Measurements from ENCODE around the gene ARHGAP26. TPM values are rescaled to one million over a fixed set of nuclear protein-coding genes. Genes with fewer than 3 reads are reported as not detected.

Gene ARHGAP26
- polyA plus RNA-seq, 3 donors, result 26.5 to 56.8 (median 28.7) TPM

DNA sequence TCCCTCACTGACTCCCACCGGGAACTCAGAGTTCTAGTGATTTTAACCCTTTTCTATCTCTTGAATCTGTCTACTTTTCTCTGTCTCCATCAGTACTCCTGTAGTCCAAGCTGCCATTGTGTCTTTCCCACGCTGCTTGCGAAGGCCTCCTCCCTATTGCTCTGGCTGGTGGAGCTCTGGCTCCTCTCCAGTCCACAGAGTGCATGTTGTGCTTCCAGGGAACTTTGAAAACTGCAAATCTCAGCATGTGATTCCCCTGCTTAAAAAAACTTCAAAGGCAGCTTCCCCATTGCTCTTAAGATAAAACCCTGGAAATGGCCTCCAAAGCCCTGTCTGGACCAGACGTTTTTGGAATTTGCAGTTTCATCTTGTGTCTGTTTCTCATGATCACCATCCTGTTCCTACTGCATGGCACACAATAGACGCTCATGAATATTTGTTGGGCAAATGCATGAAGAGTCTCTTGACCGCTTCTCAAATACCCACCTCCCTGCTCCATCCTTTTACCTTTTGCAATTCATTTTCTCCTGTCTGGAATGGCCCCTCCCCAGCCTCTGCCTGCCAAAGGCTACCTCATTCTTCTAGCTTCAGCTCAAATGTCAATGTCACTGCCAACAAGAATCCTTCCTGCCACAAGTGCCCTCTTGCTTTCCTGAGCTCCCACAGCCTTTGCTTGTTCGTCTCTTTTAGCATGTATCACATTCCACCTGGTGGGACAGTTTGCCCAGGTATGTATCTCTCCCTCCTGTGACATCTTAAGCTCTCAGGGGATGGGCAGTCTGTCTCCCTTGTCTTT, 293.2 kb downstream of the ARHGAP26 start:
- DNase-seq, result no peak
- Mint-ChIP-seq H3K27ac (peak overlapping the region; percentile 66 to 94 (median 91)), H3K36me3 (peaks cover 76 to 83% of the 10 kb centered on the region in 2 donors), H3K4me3 (no peak overlapping the region), H3K4me1 (peaks cover 63% of the 10 kb centered on the region), H3K9me3 (no peaks in the 10 kb centered on the region), H3K27me3 (ENCODE audit: low read depth in 3 of 3) (peaks cover 0 to 2% (median 1%) of the 10 kb centered on the region in 3 donors)
- intact Hi-C loops (cut with micrococcal nuclease), result no loop called here
- peaks cover 46 to 79% of the 10 kb centered on the region in 2 donors for H3K36me3 ChIP-seq (replicated peaks in 1 of 2; ENCODE audit: control insufficient read depth in 1 of 2, insufficient read depth in 2 of 2, low read length in 2 of 2)
- TF ChIP-seq, protein P1, sequence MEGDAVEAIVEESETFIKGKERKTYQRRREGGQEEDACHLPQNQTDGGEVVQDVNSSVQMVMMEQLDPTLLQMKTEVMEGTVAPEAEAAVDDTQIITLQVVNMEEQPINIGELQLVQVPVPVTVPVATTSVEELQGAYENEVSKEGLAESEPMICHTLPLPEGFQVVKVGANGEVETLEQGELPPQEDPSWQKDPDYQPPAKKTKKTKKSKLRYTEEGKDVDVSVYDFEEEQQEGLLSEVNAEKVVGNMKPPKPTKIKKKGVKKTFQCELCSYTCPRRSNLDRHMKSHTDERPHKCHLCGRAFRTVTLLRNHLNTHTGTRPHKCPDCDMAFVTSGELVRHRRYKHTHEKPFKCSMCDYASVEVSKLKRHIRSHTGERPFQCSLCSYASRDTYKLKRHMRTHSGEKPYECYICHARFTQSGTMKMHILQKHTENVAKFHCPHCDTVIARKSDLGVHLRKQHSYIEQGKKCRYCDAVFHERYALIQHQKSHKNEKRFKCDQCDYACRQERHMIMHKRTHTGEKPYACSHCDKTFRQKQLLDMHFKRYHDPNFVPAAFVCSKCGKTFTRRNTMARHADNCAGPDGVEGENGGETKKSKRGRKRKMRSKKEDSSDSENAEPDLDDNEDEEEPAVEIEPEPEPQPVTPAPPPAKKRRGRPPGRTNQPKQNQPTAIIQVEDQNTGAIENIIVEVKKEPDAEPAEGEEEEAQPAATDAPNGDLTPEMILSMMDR (IDR thresholded peaks at IDR 0.05), result no peak
- no peaks in the 10 kb centered on the region for H3K9me3 ChIP-seq (replicated peaks in 1 of 2; ENCODE audit: control insufficient read depth in 1 of 2, insufficient read depth in 1 of 2, low read length in 2 of 2)
- no peak overlapping the region for H3K4me3 ChIP-seq (replicated peaks in 1 of 3; ENCODE audit: low read depth in 2 of 3, low read length in 3 of 3)
- H3K4me1 ChIP-seq (ENCODE audit: control insufficient read depth in 1 of 2, insufficient read depth in 2 of 2, low read length in 2 of 2), result peaks cover 47 to 49% of the 10 kb centered on the region in 2 donors
- H3K79me2 ChIP-seq (ENCODE audit: insufficient read depth, low read length), result peaks cover 3% of the 10 kb centered on the region
- no peak overlapping the region for H3K9ac ChIP-seq (ENCODE audit: insufficient read depth, low read length, poor library complexity, severe bottlenecking)
- H2AFZ ChIP-seq (ENCODE audit: insufficient read depth, low read depth, low read length, poor library complexity, severe bottlenecking), result no peak overlapping the region
- peaks cover 62% of the 10 kb centered on the region for H4K20me1 ChIP-seq (ENCODE audit: insufficient read depth, low read length)
- no peak overlapping the region for H3K4me2 ChIP-seq (replicated peaks; ENCODE audit: extremely low read depth, low read length, poor library complexity, severe bottlenecking)
- H3K27me3 ChIP-seq (ENCODE audit: control insufficient read depth in 2 of 2, insufficient read depth in 2 of 2, low read length in 2 of 2), result no peaks in the 10 kb centered on the region
- peak overlapping the region; percentile 46 to 86 for H3K27ac ChIP-seq (ENCODE audit: low read depth in 1 of 2, low read length in 2 of 2)
- 90% methylated on average over 6 of the region's 7 CpGs for WGBS (ENCODE audit: insufficient coverage)

DNA sequence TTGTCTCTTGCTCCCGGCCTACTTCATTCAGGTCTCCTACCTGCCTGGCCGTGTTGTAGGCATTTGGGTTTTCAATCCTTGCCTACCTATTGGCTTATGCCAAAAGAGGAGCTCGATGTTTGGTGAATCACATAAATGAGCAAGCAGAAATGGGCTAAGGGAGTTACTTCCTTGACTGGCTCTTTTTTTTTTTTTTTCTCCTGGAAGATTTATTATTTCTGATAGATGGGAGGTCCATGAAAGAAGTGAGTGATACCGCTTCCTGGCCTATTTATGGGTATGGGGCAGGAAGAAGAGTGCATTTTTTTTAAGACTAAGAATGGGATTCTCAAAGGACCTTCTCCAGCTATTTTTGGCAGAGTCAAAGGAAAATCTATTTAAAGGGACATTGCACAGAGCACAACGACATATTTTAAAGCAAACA, 294.1 kb downstream of the ARHGAP26 start:
- no peak overlapping the region for H3K4me3 Mint-ChIP-seq
- peaks cover 3% of the 10 kb centered on the region for H3K79me2 ChIP-seq (ENCODE audit: insufficient read depth, low read length)
- H3K4me3 ChIP-seq (replicated peaks in 1 of 3; ENCODE audit: low read depth in 2 of 3, low read length in 3 of 3), result peak overlapping the region in 1 of 3 experiments; percentile 35
- DNase-seq, result peak in 2 of 3 donors; percentile 38 to 53
- H2AFZ ChIP-seq (ENCODE audit: insufficient read depth, low read depth, low read length, poor library complexity, severe bottlenecking), result no peak overlapping the region
- H3K9me3 Mint-ChIP-seq, result no peaks in the 10 kb centered on the region
- peak overlapping the region; percentile 46 to 86 for H3K27ac ChIP-seq (ENCODE audit: low read depth in 1 of 2, low read length in 2 of 2)
- H3K9ac ChIP-seq (ENCODE audit: insufficient read depth, low read length, poor library complexity, severe bottlenecking), result no peak overlapping the region
- WGBS (ENCODE audit: insufficient coverage), result no CpG with 5 or more reads among the region's 5 CpGs
- peak overlapping the region; percentile 39 for H3K4me2 ChIP-seq (replicated peaks; ENCODE audit: extremely low read depth, low read length, poor library complexity, severe bottlenecking)
- H3K27me3 Mint-ChIP-seq (ENCODE audit: low read depth in 3 of 3), result peaks cover 0 to 2% (median 1%) of the 10 kb centered on the region in 3 donors
- TF ChIP-seq, protein P1 (IDR thresholded peaks at IDR 0.05), result no peak
- H3K27ac Mint-ChIP-seq, result peak overlapping the region; percentile 85 to 95 (median 91)
- peaks cover 76 to 83% of the 10 kb centered on the region in 2 donors for H3K36me3 Mint-ChIP-seq
- peaks cover 46 to 79% of the 10 kb centered on the region in 2 donors for H3K36me3 ChIP-seq (replicated peaks in 1 of 2; ENCODE audit: control insufficient read depth in 1 of 2, insufficient read depth in 2 of 2, low read length in 2 of 2)
- H4K20me1 ChIP-seq (ENCODE audit: insufficient read depth, low read length), result peaks cover 56% of the 10 kb centered on the region
- peaks cover 47 to 49% of the 10 kb centered on the region in 2 donors for H3K4me1 ChIP-seq (ENCODE audit: control insufficient read depth in 1 of 2, insufficient read depth in 2 of 2, low read length in 2 of 2)
- intact Hi-C loops (cut with micrococcal nuclease), result no loop called here
- no peaks in the 10 kb centered on the region for H3K9me3 ChIP-seq (replicated peaks in 1 of 2; ENCODE audit: control insufficient read depth in 1 of 2, insufficient read depth in 1 of 2, low read length in 2 of 2)
- no peaks in the 10 kb centered on the region for H3K27me3 ChIP-seq (ENCODE audit: control insufficient read depth in 2 of 2, insufficient read depth in 2 of 2, low read length in 2 of 2)
- peaks cover 59% of the 10 kb centered on the region for H3K4me1 Mint-ChIP-seq
